ENCODE data around the gene MEOX2. TPM values are rescaled to one million over a fixed set of nuclear protein-coding genes. Genes with fewer than 3 reads are reported as not detected.

MEOX2 gene
- polyA plus RNA-seq, 1 of the 3 experiments (the other 2 are of a cell fraction): not detected

GRCh38 chr7:15707570-15707969 is 21.1 kb upstream of the MEOX2 start (continued):
- TF ChIP-seq MAX (IDR thresholded peaks at IDR 0.05; ENCODE audit: low read depth) (no peak), IRF3 (IDR thresholded peaks at IDR 0.05; ENCODE audit: low read depth, low read length) (no peak)

- H3K36me3 ChIP-seq (replicated peaks in 1 of 2; ENCODE audit: control insufficient read depth in 1 of 2, insufficient read depth in 2 of 2, low read length in 1 of 2): no peaks in the 10 kb centered on the region
- no peaks in the 10 kb centered on the region for H3K9me2 ChIP-seq
- TF ChIP-seq TCF12 (IDR thresholded peaks at IDR 0.05): no peak
- no peak for TF ChIP-seq TAF1 (IDR thresholded peaks at IDR 0.05; ENCODE audit: borderline replicate concordance, low read depth, low read length)
- no peak for TF ChIP-seq FOSL2 (IDR thresholded peaks at IDR 0.05; ENCODE audit: borderline replicate concordance, low read depth)
- TF ChIP-seq, protein P1, sequence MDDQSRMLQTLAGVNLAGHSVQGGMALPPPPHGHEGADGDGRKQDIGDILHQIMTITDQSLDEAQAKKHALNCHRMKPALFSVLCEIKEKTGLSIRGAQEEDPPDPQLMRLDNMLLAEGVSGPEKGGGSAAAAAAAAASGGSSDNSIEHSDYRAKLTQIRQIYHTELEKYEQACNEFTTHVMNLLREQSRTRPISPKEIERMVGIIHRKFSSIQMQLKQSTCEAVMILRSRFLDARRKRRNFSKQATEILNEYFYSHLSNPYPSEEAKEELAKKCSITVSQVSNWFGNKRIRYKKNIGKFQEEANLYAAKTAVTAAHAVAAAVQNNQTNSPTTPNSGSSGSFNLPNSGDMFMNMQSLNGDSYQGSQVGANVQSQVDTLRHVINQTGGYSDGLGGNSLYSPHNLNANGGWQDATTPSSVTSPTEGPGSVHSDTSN (IDR thresholded peaks at IDR 0.05): no peak
- no peak for TF ChIP-seq NFIC (IDR thresholded peaks at IDR 0.05; ENCODE audit: borderline replicate concordance)
- no peak for TF ChIP-seq RAD21 (IDR thresholded peaks at IDR 0.05; ENCODE audit: low read length)
- no peak for TF ChIP-seq MAX (IDR thresholded peaks at IDR 0.05; ENCODE audit: low read depth)
- TF ChIP-seq GATA2 (CRISPR knock-in tag; IDR thresholded peaks at IDR 0.05): no peak
- no peak for TF ChIP-seq RXRA (IDR thresholded peaks at IDR 0.05; ENCODE audit: borderline replicate concordance, low read depth)
- TF ChIP-seq EZH2phosphoT487 (IDR thresholded peaks at IDR 0.05; ENCODE audit: borderline replicate concordance, low read depth): no peak
- no peak for TF ChIP-seq ELF1 (IDR thresholded peaks at IDR 0.05)
- no peak for TF ChIP-seq POLR2AphosphoS5 (IDR thresholded peaks at IDR 0.05; ENCODE audit: low read depth, low read length)
- no peak for TF ChIP-seq SMC3 (IDR thresholded peaks at IDR 0.05; ENCODE audit: low read depth, low read length)
- TF ChIP-seq IRF3 (IDR thresholded peaks at IDR 0.05; ENCODE audit: low read depth, low read length): no peak
- no peak for TF ChIP-seq SIN3A (IDR thresholded peaks at IDR 0.05; ENCODE audit: borderline replicate concordance, low read depth, low read length)
- no peak for TF ChIP-seq NRF1 (IDR thresholded peaks at IDR 0.05; ENCODE audit: low read depth, low read length)
- no peak overlapping the region for H3K4me2 ChIP-seq
- no peaks in the 10 kb centered on the region for H3K79me2 ChIP-seq (ENCODE audit: insufficient read depth)
- ChIA-PET POLR2A (no interaction called here), CTCF (interaction anchor here (1.1 to 1.4 kb wide), 2 partner anchors 17 to 263 kb away, joined by 3 to 5 read pairs; no protein-coding TSS in a partner anchor)
- H3K27ac ChIP-seq (ENCODE audit: low read depth in 2 of 2, low read length in 1 of 2): no peak overlapping the region
- H3K9me3 ChIP-seq: no peaks in the 10 kb centered on the region
- no peak for DNase-seq
- no peaks in the 10 kb centered on the region for H3F3A ChIP-seq (replicated peaks; ENCODE audit: insufficient read depth)
- no peaks in the 10 kb centered on the region for H3K4me1 ChIP-seq (ENCODE audit: control insufficient read depth in 1 of 2, insufficient read depth in 2 of 2, low read depth in 1 of 2, low read length in 1 of 2)
- WGBS (ENCODE audit: low lambda C conversion rate): 0% methylated on average over 1 of the region's 1 CpG
- peaks cover 4% of the 10 kb centered on the region; the same call in 1 of the 2 replicates for H3K27me3 ChIP-seq (ENCODE audit: insufficient read depth)
- H2AFZ ChIP-seq (ENCODE audit: low read depth): no peak overlapping the region
- no peak overlapping the region for H3K4me3 ChIP-seq (ENCODE audit: low read depth in 2 of 2, low read length in 1 of 2)
- no peak overlapping the region for H3K9ac ChIP-seq
- no peaks in the 10 kb centered on the region; the same call in 1 of the 2 replicates for H4K20me1 ChIP-seq (ENCODE audit: insufficient read depth)
These were observed 17.2 kb upstream of the MEOX2 start for GRCh38 chr7:15703732-15704131.

Data from SK-N-SH (cell line).